ENCODE measurements around the gene SLIT3.

The SLIT3 gene

GRCh38 chr5:168837852-168838251, 463.1 kb downstream of the SLIT3 start:
- Histone ChIP-seq H4K20me1 (ENCODE audit: insufficient read depth, low read length, poor library complexity, severe bottlenecking) (no peaks in the 10 kb centered on the region), H3K9me2 (replicated peaks; ENCODE audit: low read depth, low read length) (no peaks in the 10 kb centered on the region), H3K4me1 (ENCODE audit: insufficient read depth, low read length, poor library complexity, severe bottlenecking) (peaks cover 17% of the 10 kb centered on the region), H3K79me2 (ENCODE audit: insufficient read depth, low read length) (no peaks in the 10 kb centered on the region), H3K36me3 (ENCODE audit: insufficient read depth, low read length) (no peaks in the 10 kb centered on the region), H3K9ac (ENCODE audit: low read depth, low read length, poor library complexity, severe bottlenecking) (no peak overlapping the region), H3K4me3 (ENCODE audit: low read length, poor library complexity, severe bottlenecking) (no peak overlapping the region), H3F3A (ENCODE audit: low read depth) (no peaks in the 10 kb centered on the region), H3K27me3 (ENCODE audit: insufficient read depth, low read length, poor library complexity, severe bottlenecking) (no peaks in the 10 kb centered on the region), H3K9me3 (ENCODE audit: insufficient read depth, low read depth, low read length) (no peaks in the 10 kb centered on the region), H3K4me2 (ENCODE audit: low read depth, low read length, poor library complexity, severe bottlenecking) (no peak overlapping the region), H2AFZ (ENCODE audit: low read length) (no peak overlapping the region)
- no peak for TF ChIP-seq EZH2phosphoT487 (IDR thresholded peaks at IDR 0.05; ENCODE audit: borderline replicate concordance)
- TF ChIP-seq CTCF (conservative IDR thresholded peaks at IDR 0.05; ENCODE audit: low read length), result no peak

- Histone ChIP-seq H3K4me1 (ENCODE audit: insufficient read depth, low read length, poor library complexity, severe bottlenecking) (peaks cover 17% of the 10 kb centered on the region), H3K36me3 (ENCODE audit: insufficient read depth, low read length) (no peaks in the 10 kb centered on the region), H4K20me1 (ENCODE audit: insufficient read depth, low read length, poor library complexity, severe bottlenecking) (no peaks in the 10 kb centered on the region), H2AFZ (ENCODE audit: low read length) (no peak overlapping the region), H3K9ac (ENCODE audit: low read depth, low read length, poor library complexity, severe bottlenecking) (no peak overlapping the region), H3F3A (ENCODE audit: low read depth) (no peaks in the 10 kb centered on the region), H3K4me3 (ENCODE audit: low read length, poor library complexity, severe bottlenecking) (no peak overlapping the region), H3K27me3 (ENCODE audit: insufficient read depth, low read length, poor library complexity, severe bottlenecking) (no peaks in the 10 kb centered on the region), H3K9me3 (ENCODE audit: insufficient read depth, low read depth, low read length) (no peaks in the 10 kb centered on the region), H3K9me2 (replicated peaks; ENCODE audit: low read depth, low read length) (no peaks in the 10 kb centered on the region), H3K79me2 (ENCODE audit: insufficient read depth, low read length) (no peaks in the 10 kb centered on the region), H3K4me2 (ENCODE audit: low read depth, low read length, poor library complexity, severe bottlenecking) (no peak overlapping the region)
- TF ChIP-seq EZH2phosphoT487 (IDR thresholded peaks at IDR 0.05; ENCODE audit: borderline replicate concordance), result no peak
- no peak for TF ChIP-seq CTCF (conservative IDR thresholded peaks at IDR 0.05; ENCODE audit: low read length)
Measured at GRCh38 chr5:168836603-168837231, 464.2 kb downstream of the SLIT3 start.

- H3K36me3 ChIP-seq (ENCODE audit: insufficient read depth, low read length), result no peaks in the 10 kb centered on the region
- no peaks in the 10 kb centered on the region for H3K27me3 ChIP-seq (ENCODE audit: insufficient read depth, low read length, poor library complexity, severe bottlenecking)
Measured at GRCh38 chr5:168833936-168834335, 467.0 kb downstream of the SLIT3 start.

More at GRCh38 chr5:168833936-168834335, 467.0 kb downstream of the SLIT3 start:
- Histone ChIP-seq H3K9ac (ENCODE audit: low read depth, low read length, poor library complexity, severe bottlenecking) (peak overlapping the region; percentile 36), H3K9me3 (ENCODE audit: insufficient read depth, low read depth, low read length) (no peaks in the 10 kb centered on the region), H3K4me3 (ENCODE audit: low read length, poor library complexity, severe bottlenecking) (no peak overlapping the region), H3F3A (ENCODE audit: low read depth) (no peaks in the 10 kb centered on the region), H4K20me1 (ENCODE audit: insufficient read depth, low read length, poor library complexity, severe bottlenecking) (no peaks in the 10 kb centered on the region), H2AFZ (ENCODE audit: low read length) (0 out of 2 replicates have a peak overlapping the region, but pooled peaks have one; percentile 49), H3K9me2 (replicated peaks; ENCODE audit: low read depth, low read length) (no peaks in the 10 kb centered on the region), H3K4me2 (ENCODE audit: low read depth, low read length, poor library complexity, severe bottlenecking) (peak overlapping the region; percentile 46), H3K79me2 (ENCODE audit: insufficient read depth, low read length) (no peaks in the 10 kb centered on the region), H3K4me1 (ENCODE audit: insufficient read depth, low read length, poor library complexity, severe bottlenecking) (peaks cover 17% of the 10 kb centered on the region)
- TF ChIP-seq CTCF (conservative IDR thresholded peaks at IDR 0.05; ENCODE audit: low read length), result no peak
- no peak for TF ChIP-seq EZH2phosphoT487 (IDR thresholded peaks at IDR 0.05; ENCODE audit: borderline replicate concordance)

All from Loucy (cell line).